KBM-7 (cell line): ENCODE measurements around the gene FXN.

Experiments
- DNase-seq: peaks from one replicate; pipeline ENCODE4 v3.0.0-alpha.2; 2015
- in situ Hi-C: fragments of 300-500 bp; cut with MboI; formaldehyde crosslinking; loops from 2 replicates; pipeline ENCODE4 v1.14.3; 2020; ENCODE audit warnings: low sequenced_read_pairs, low pct_unique_long_range_greater_than_20kb, mixed read lengths

The FXN gene

GRCh38 chr9:69056191-69056815, 20.8 kb downstream of the FXN start:
- in situ Hi-C loops = loop anchor here (25.0 kb wide), 1 partner anchor 131 kb away; no protein-coding TSS in a partner anchor
- DNase-seq = no peak

GRCh38 chr9:69058101-69058500, 22.5 kb downstream of the FXN start:
- in situ Hi-C loops = loop anchor here (25.0 kb wide), 1 partner anchor 129 kb away; no protein-coding TSS in a partner anchor

GRCh38 chr9:69060766-69061165, 25.2 kb downstream of the FXN start:
- in situ Hi-C loops = loop anchor here (25.0 kb wide), 1 partner anchor 127 kb away; no protein-coding TSS in a partner anchor
- DNase-seq = no peak

More at GRCh38 chr9:69058101-69058500, 22.5 kb downstream of the FXN start:
- DNase-seq = no peak

- in situ Hi-C loops = loop anchor here (25.0 kb wide), 1 partner anchor 125 kb away; no protein-coding TSS in a partner anchor
- DNase-seq = no peak
These were observed 26.6 kb downstream of the FXN start for GRCh38 chr9:69062195-69062594.

GRCh38 chr9:69063839-69064238, 28.3 kb downstream of the FXN start:
- in situ Hi-C loops = loop anchor here (25.0 kb wide), 1 partner anchor 123 kb away; no protein-coding TSS in a partner anchor
- no peak for DNase-seq

- DNase-seq = no peak
- in situ Hi-C loops = loop anchor here (25.0 kb wide), 1 partner anchor 122 kb away; no protein-coding TSS in a partner anchor
These were observed 30.1 kb downstream of the FXN start for GRCh38 chr9:69065660-69066059.

GRCh38 chr9:69066955-69067354, 31.4 kb downstream of the FXN start:
- in situ Hi-C loops = loop anchor here (25.0 kb wide), 1 partner anchor 120 kb away; no protein-coding TSS in a partner anchor
- DNase-seq = no peak

GRCh38 chr9:69070201-69070600, 34.6 kb downstream of the FXN start:
- no peak for DNase-seq
- in situ Hi-C loops = loop anchor here (25.0 kb wide), 1 partner anchor 117 kb away; no protein-coding TSS in a partner anchor

GRCh38 chr9:69071059-69071458, 35.5 kb downstream of the FXN start:
- DNase-seq = no peak
- in situ Hi-C loops = loop anchor here (25.0 kb wide), 1 partner anchor 116 kb away; no protein-coding TSS in a partner anchor

- DNase-seq = no peak
- in situ Hi-C loops = loop anchor here (25.0 kb wide), 1 partner anchor 114 kb away; no protein-coding TSS in a partner anchor
These were observed 37.6 kb downstream of the FXN start for GRCh38 chr9:69073103-69073502.

GRCh38 chr9:69074801-69075200, 39.2 kb downstream of the FXN start:
- in situ Hi-C loops = loop anchor here (25.0 kb wide), 1 partner anchor 112 kb away; no protein-coding TSS in a partner anchor
- DNase-seq = no peak

GRCh38 chr9:69076550-69076949, 41.0 kb downstream of the FXN start:
- no peak for DNase-seq
- in situ Hi-C loops = no loop called here

- in situ Hi-C loops = no loop called here
- DNase-seq = no peak
These were observed 42.5 kb downstream of the FXN start for GRCh38 chr9:69078069-69078468.

GRCh38 chr9:69078581-69078980, 43.0 kb downstream of the FXN start:
- in situ Hi-C loops = no loop called here
- DNase-seq = no peak

GRCh38 chr9:69079186-69079585, 43.6 kb downstream of the FXN start:
- no peak for DNase-seq
- in situ Hi-C loops = no loop called here

GRCh38 chr9:69081261-69081660, 45.7 kb downstream of the FXN start:
- in situ Hi-C loops = no loop called here
- no peak for DNase-seq

GRCh38 chr9:69083321-69083720, 47.8 kb downstream of the FXN start:
- in situ Hi-C loops = no loop called here
- no peak for DNase-seq

GRCh38 chr9:69085569-69086283, 50.2 kb downstream of the FXN start:
- no peak for DNase-seq
- in situ Hi-C loops = no loop called here

GRCh38 chr9:69086312-69086711, 50.8 kb downstream of the FXN start:
- no peak for DNase-seq
- in situ Hi-C loops = no loop called here

GRCh38 chr9:69086769-69087168, 51.2 kb downstream of the FXN start:
- in situ Hi-C loops = no loop called here

More at GRCh38 chr9:69086769-69087168, 51.2 kb downstream of the FXN start:
- no peak for DNase-seq
